AG04450 (cell line): ENCODE measurements around the gene PIGH. TPM values are rescaled to one million over a fixed set of nuclear protein-coding genes. Genes with fewer than 3 reads are reported as not detected.

Source experiments
- CTCF ChIA-PET: fragments of 300-600, 350-600 bp; formaldehyde crosslinking; extraction: SDS; loops from one replicate; lab custom pipeline; 2022; ENCODE audit warnings: antibody characterized with exemption, inconsistent platforms; lab: Charles Lee
- POLR2A ChIA-PET: fragments of 350-600 bp; formaldehyde crosslinking; extraction: SDS; loops from one replicate; lab custom pipeline; 2021; ENCODE audit warnings: antibody characterized with exemption, inconsistent platforms; lab: Yijun Ruan, JAX
- DNase-seq: peaks from one replicate; pipeline ENCODE4 v3.0.0-alpha.2; 2011; ENCODE audit warnings: low read depth, low spot score
- H3K27ac ChIP-seq: one replicate; pipeline ENCODE4 v1.5.1; 2012; ENCODE audit warnings: low read depth, low read length, control low read depth
- H3K27me3 ChIP-seq: one replicate; pipeline ENCODE4 v1.6.0; 2012; ENCODE audit warnings: low read length; ENCODE audit not compliant: control insufficient read depth, insufficient read depth
- H3K4me3 ChIP-seq: 2 replicates; pipeline ENCODE4 v1.5.1; 2011; ENCODE audit warnings: mild to moderate bottlenecking, low read depth, low read length, control low read depth
- H3K9me3 ChIP-seq: 2 replicates; pipeline ENCODE4 v1.5.1; 2012; ENCODE audit warnings: low read length; ENCODE audit not compliant: control insufficient read depth, insufficient read depth
- polyA plus RNA-seq: library from polyadenylated mRNA; depleted of rRNA; stranded (reverse); fragments of >200 nt; gene quantifications from 2 replicates; pipeline ENCODE4 v1.2.3, GENCODE V29; 2011
- TF ChIP-seq, protein P1 (sequence below): IDR thresholded peaks from 2 replicates; pipeline ENCODE4 v1.5.1; 2011; ENCODE audit warnings: low read depth, low read length, control low read depth, inconsistent platforms

PIGH gene
- polyA plus RNA-seq, 1 experiment, result 17.6 TPM

DNA sequence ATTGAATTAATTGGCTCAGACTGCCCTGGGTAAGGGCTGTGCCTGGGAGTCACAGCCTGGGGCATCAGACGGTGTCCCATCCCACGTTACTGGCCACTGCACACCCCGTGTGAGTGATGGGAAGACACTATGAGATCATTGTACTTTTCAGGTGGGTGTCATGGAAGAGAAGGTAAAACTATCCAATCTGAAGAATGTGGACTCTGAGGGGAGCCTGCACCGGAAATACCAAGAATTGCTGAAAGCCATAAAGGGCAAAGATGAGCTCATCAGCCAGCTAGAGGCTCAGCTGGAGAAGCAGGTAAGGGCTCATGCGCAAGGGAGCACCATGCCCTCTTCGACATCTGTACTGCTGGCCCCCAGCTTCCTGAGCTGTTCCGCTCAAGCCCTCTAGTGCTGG is 43.0 kb downstream of the PIGH start:
- H3K9me3 ChIP-seq, result no peaks in the 10 kb centered on the region
- ChIA-PET POLR2A (no interaction called here), CTCF (interaction anchor here (0.7 to 4.8 kb wide), 5 partner anchors 9 to 30 kb away, joined by 3 to 20 read pairs (median 3); no protein-coding TSS in a partner anchor)
- peaks cover 4% of the 10 kb centered on the region for H3K27me3 ChIP-seq
- TF ChIP-seq, protein P1, sequence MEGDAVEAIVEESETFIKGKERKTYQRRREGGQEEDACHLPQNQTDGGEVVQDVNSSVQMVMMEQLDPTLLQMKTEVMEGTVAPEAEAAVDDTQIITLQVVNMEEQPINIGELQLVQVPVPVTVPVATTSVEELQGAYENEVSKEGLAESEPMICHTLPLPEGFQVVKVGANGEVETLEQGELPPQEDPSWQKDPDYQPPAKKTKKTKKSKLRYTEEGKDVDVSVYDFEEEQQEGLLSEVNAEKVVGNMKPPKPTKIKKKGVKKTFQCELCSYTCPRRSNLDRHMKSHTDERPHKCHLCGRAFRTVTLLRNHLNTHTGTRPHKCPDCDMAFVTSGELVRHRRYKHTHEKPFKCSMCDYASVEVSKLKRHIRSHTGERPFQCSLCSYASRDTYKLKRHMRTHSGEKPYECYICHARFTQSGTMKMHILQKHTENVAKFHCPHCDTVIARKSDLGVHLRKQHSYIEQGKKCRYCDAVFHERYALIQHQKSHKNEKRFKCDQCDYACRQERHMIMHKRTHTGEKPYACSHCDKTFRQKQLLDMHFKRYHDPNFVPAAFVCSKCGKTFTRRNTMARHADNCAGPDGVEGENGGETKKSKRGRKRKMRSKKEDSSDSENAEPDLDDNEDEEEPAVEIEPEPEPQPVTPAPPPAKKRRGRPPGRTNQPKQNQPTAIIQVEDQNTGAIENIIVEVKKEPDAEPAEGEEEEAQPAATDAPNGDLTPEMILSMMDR, result no peak
- DNase-seq, result no peak
- H3K27ac ChIP-seq, result no peak overlapping the region
- no peak overlapping the region for H3K4me3 ChIP-seq

GRCh38 chr14:67556671-67557070 is 43.4 kb downstream of the PIGH start:
- TF ChIP-seq, protein P1, result no peak
- ChIA-PET POLR2A (no interaction called here), CTCF (interaction anchor here (1.2 to 4.8 kb wide), 3 partner anchors 13 to 130 kb away, joined by 3 to 20 read pairs (median 4); no protein-coding TSS in a partner anchor)
- peaks cover 4% of the 10 kb centered on the region for H3K27me3 ChIP-seq
- no peaks in the 10 kb centered on the region for H3K9me3 ChIP-seq
- DNase-seq, result no peak
- no peak overlapping the region for H3K27ac ChIP-seq
- no peak overlapping the region for H3K4me3 ChIP-seq

DNA sequence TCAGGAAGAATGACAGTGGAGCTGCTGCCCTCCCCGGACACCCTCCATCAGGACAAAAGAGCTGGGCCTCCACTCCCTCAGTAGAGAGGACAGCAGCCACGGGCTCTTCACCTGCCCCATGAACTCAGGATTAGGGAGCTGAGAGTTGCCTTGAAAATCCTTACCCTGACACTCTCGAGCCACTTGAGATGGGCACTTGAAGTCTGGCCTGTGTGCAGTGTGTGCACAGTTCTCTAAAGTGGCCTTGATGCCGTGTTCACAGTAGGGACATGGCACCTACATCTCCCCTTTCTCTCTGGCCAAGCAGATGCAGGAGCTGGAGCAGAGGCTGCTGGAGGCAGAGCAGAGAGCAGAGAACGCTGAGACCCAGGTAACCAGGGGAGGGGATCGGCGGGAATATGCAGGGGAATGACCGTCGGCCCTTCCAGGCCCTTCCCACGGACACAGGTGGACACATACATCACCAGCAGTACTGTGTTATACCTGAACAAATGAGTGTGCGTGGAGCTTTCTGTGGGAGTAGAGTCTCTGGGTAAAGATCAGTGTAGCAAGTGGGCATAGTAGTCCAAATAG is 44.5 kb downstream of the PIGH start:
- CTCF ChIA-PET, result interaction anchor here (1.2 to 4.8 kb wide), 2 partner anchors 16 to 129 kb away, joined by 4 to 20 read pairs; no protein-coding TSS in a partner anchor

DNA sequence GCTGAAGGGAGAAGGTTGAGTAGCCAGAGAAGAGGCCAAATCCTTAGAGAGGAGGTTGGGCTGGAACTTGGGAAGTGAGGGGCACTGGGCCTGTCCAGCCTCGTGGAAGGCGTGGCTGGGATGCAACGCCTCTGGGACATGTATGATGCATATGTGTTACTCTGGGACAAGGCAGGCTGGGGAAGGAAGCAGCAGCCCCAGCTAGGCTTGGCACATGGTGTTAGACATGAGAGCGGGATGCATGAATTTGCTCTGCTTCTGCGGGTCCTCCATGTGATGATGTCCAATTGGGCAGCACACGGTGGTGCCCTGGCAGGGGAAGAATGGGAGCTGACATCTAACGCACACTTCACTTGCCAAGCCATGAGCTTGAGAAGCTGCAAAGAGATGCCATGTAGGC is 45.7 kb downstream of the PIGH start:
- POLR2A ChIA-PET, result no interaction called here
- CTCF ChIA-PET, result interaction anchor here (1.1 to 4.8 kb wide), 2 partner anchors 17 to 28 kb away, joined by 4 to 20 read pairs; no protein-coding TSS in a partner anchor
- H3K27ac ChIP-seq, result no peak overlapping the region
- no peak overlapping the region for H3K4me3 ChIP-seq
- no peak for DNase-seq
- TF ChIP-seq, protein P1, result no peak
- peaks cover 2% of the 10 kb centered on the region for H3K27me3 ChIP-seq
- H3K9me3 ChIP-seq, result no peaks in the 10 kb centered on the region

More for the DNA sequence above, 44.5 kb downstream of the PIGH start:
- peaks cover 2% of the 10 kb centered on the region for H3K27me3 ChIP-seq
- POLR2A ChIA-PET, result no interaction called here
- no peaks in the 10 kb centered on the region for H3K9me3 ChIP-seq
- no peak overlapping the region for H3K4me3 ChIP-seq
- TF ChIP-seq, protein P1, result no peak
- no peak overlapping the region for H3K27ac ChIP-seq
- no peak for DNase-seq

DNA sequence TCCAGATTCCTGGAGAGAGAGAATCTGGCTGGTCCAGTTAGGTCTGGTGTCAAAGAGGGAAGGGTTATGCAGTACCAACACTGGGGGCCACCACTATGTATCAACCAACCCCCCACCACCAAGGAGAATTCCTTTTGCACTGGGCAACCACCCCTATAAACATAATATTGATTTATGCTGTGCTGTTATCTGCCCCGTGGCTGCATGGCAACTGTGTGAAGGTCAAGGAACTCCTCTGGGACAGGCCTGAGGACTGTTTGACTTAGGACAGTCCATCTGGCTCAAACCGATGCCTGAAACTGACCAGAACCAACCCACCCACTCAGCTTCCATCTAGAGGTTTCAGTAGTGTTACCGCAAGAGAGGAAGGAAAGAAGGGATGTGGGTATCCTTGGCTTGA is 46.5 kb downstream of the PIGH start:
- POLR2A ChIA-PET, result no interaction called here
- CTCF ChIA-PET, result interaction anchor here (1.0 kb wide), 1 partner anchor 18 kb away, joined by 4 read pairs; no protein-coding TSS in a partner anchor

More for the DNA sequence above, 46.5 kb downstream of the PIGH start:
- Histone ChIP-seq H3K9me3 (no peaks in the 10 kb centered on the region), H3K27me3 (peaks cover 2% of the 10 kb centered on the region), H3K4me3 (no peak overlapping the region), H3K27ac (no peak overlapping the region)
- TF ChIP-seq, protein P1, result no peak
- no peak for DNase-seq
